A673 (cell line): Measurements from ENCODE around the gene UTP25. TPM values are rescaled to one million over a fixed set of nuclear protein-coding genes. Genes with fewer than 3 reads are reported as not detected.

Experiments
- BruUV-seq: library from RNA; stranded (reverse); fragments of 400-500 nt; replicated peaks from 2 replicates; lab custom pipeline; 2021; lab: Mats Ljungman, UMichigan
- CTCF ChIA-PET: fragments of 300-600 bp; sonication (Branson Sonifier 250); formaldehyde crosslinking; loops from one replicate; lab custom pipeline; 2022; ENCODE audit warnings: antibody characterized with exemption; lab: Charles Lee
- POLR2A ChIA-PET: fragments of 300-600 bp; sonication (Branson Sonifier 250); formaldehyde crosslinking; loops from one replicate; lab custom pipeline; 2022; ENCODE audit warnings: antibody characterized with exemption; ENCODE audit not compliant: low non-redundant PET; lab: Charles Lee
- DNase-seq: peaks from one replicate; pipeline ENCODE4 v3.0.0-alpha.2; 2015; ENCODE audit warnings: low spot score
- H3K27ac ChIP-seq: fragments of 200-600 bp; sonication (generic); 2 replicates; pipeline ENCODE4 v1.5.1; 2016; ENCODE audit warnings: mixed run types, low read depth, mild to moderate bottlenecking, mixed read lengths, antibody characterized with exemption, low read length; ENCODE audit not compliant: poor library complexity, severe bottlenecking
- H3K27me3 ChIP-seq: fragments of 200-600 bp; sonication (generic); replicated peaks from 2 replicates; pipeline ENCODE4 v1.6.1; 2017; ENCODE audit warnings: mixed run types, low read depth, mild to moderate bottlenecking, mixed read lengths, antibody characterized with exemption, low read length; ENCODE audit not compliant: insufficient read depth, poor library complexity
- H3K36me3 ChIP-seq: fragments of 200-600 bp; sonication (generic); 2 replicates; pipeline ENCODE4 v1.6.1; 2016; ENCODE audit warnings: mixed run types, mild to moderate bottlenecking, mixed read lengths, antibody characterized with exemption, low read length; ENCODE audit not compliant: insufficient read depth, poor library complexity, severe bottlenecking
- H3K4me1 ChIP-seq: fragments of 200-600 bp; sonication (generic); 2 replicates; pipeline ENCODE4 v1.6.1; 2017; ENCODE audit warnings: mixed run types, mild to moderate bottlenecking, mixed read lengths, antibody characterized with exemption, low read length; ENCODE audit not compliant: insufficient read depth, poor library complexity, severe bottlenecking
- H3K4me3 ChIP-seq: fragments of 200-600 bp; sonication (generic); 2 replicates; pipeline ENCODE4 v1.5.1; 2016; ENCODE audit warnings: low read depth, mixed run types, mild to moderate bottlenecking, mixed read lengths, low read length; ENCODE audit not compliant: poor library complexity, severe bottlenecking
- H3K9me3 ChIP-seq: fragments of 200-600 bp; sonication (generic); 2 replicates; pipeline ENCODE4 v1.6.1; 2016; ENCODE audit warnings: mixed run types, low read depth, mild to moderate bottlenecking, mixed read lengths, antibody characterized with exemption, low read length; ENCODE audit not compliant: poor library complexity, severe bottlenecking
- CTCF ChIP-seq: fragments of 300-800, 200-600 bp; sonication (generic); conservative IDR thresholded peaks from 2 replicates; pipeline ENCODE4 v1.5.1; 2017; ENCODE audit warnings: low read depth, mild to moderate bottlenecking, antibody characterized with exemption, low read length, moderate library complexity, mixed read lengths
- EZH2 ChIP-seq: fragments of 200-600 bp; sonication (generic); IDR thresholded peaks from 2 replicates; pipeline ENCODE4 v1.6.1; 2017; ENCODE audit warnings: borderline replicate concordance, low read depth, mild to moderate bottlenecking, mixed read lengths, antibody characterized with exemption, low read length; ENCODE audit not compliant: poor library complexity, severe bottlenecking
- intact Hi-C: fragments of 100-400 bp; cut with micrococcal nuclease; formaldehyde crosslinking; loops from one replicate; pipeline ENCODE4 v1.10.0; 2022; ENCODE audit not compliant: unreplicated experiment
- total RNA-seq: library from RNA; stranded (reverse); gene quantifications from 2 replicates; pipeline ENCODE4 v1.2.3, GENCODE V29; 2021

The UTP25 gene
- total RNA-seq, 1 experiment from 2014 or later = 11.5 TPM

- ChIA-PET CTCF (no interaction called here), POLR2A (no interaction called here)
- peaks cover 20% of the 10 kb centered on the region for H3K27me3 ChIP-seq
- BruUV-seq = no TSS peak
- H3K36me3 ChIP-seq = no peaks in the 10 kb centered on the region
- H3K4me1 ChIP-seq = peaks cover 13% of the 10 kb centered on the region
- no peak overlapping the region for H3K4me3 ChIP-seq
- no peak overlapping the region for H3K27ac ChIP-seq
- no peak for DNase-seq
- TF ChIP-seq EZH2 (no peak), CTCF (no peak)
- intact Hi-C loops = no loop called here
- H3K9me3 ChIP-seq = no peaks in the 10 kb centered on the region
Observed at GRCh38 chr1:209786146-209786545, 41.6 kb upstream of the UTP25 start.

DNA sequence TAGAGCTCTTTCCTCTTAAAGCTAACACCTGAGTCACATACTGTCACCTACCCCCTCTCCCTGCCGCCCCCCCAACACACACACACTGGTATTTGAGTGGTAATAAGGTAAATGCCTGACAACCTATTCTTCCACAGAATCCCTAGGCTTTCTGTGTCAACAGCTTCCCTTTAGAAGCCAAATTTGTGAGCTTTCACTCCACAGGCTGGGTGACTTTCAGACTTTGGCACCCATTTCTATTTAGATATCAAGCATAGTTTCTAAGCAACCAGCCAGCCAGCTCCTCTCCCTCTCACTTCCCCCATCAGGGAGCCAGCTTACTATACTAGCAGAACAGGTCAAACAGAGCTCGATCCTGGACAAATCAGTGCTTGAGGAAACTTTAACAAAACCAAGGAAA lies 40.2 kb upstream of the UTP25 start:
- ChIA-PET CTCF (interaction anchor here (0.6 kb wide), 1 partner anchor 217 kb away, joined by 3 read pairs; no protein-coding TSS in a partner anchor), POLR2A (no interaction called here)
- Histone ChIP-seq H3K4me3 (no peak overlapping the region), H3K9me3 (no peaks in the 10 kb centered on the region), H3K27ac (no peak overlapping the region), H3K27me3 (peaks cover 25% of the 10 kb centered on the region), H3K36me3 (no peaks in the 10 kb centered on the region), H3K4me1 (peaks cover 13% of the 10 kb centered on the region)
- BruUV-seq = no TSS peak
- intact Hi-C loops = no loop called here
- TF ChIP-seq CTCF = no peak
- TF ChIP-seq EZH2 = no peak
- no peak for DNase-seq

GRCh38 chr1:209789245-209789644 lies 38.5 kb upstream of the UTP25 start:
- ChIA-PET POLR2A (no interaction called here), CTCF (no interaction called here)
- no peak for DNase-seq
- Histone ChIP-seq H3K27ac (no peak overlapping the region), H3K4me3 (no peak overlapping the region), H3K4me1 (peaks cover 4% of the 10 kb centered on the region), H3K9me3 (no peaks in the 10 kb centered on the region), H3K27me3 (peaks cover 32% of the 10 kb centered on the region), H3K36me3 (no peaks in the 10 kb centered on the region)
- TF ChIP-seq CTCF = no peak
- no peak for TF ChIP-seq EZH2
- intact Hi-C loops = no loop called here
- no TSS peak for BruUV-seq
